Brain microvascular endothelial cell (primary cell): ENCODE results near the gene RANGAP1.
A peak's percentile ranks its signal among the peaks of the same experiment; 100 is the strongest.

ENCODE experiments used
- DNase-seq: peaks from one replicate; pipeline ENCODE4 v3.0.0-alpha.2; 2020
- H3K27ac ChIP-seq: fragments of 250-450 bp; sonication (Bioruptor Pico); 2 replicates; pipeline ENCODE4 v1.5.1; 2020; ENCODE audit warnings: mild to moderate bottlenecking, moderate library complexity
- H3K27me3 ChIP-seq: fragments of 250-450 bp; sonication (Bioruptor Pico); replicated peaks from 2 replicates; pipeline ENCODE4 v1.5.1; 2020; ENCODE audit warnings: mild to moderate bottlenecking
- H3K36me3 ChIP-seq: fragments of 250-450 bp; sonication (Bioruptor Pico); replicated peaks from 2 replicates; pipeline ENCODE4 v1.5.1; 2020; ENCODE audit warnings: mild to moderate bottlenecking
- H3K4me3 ChIP-seq: 2 replicates; pipeline ENCODE4 v1.5.1; 2011; ENCODE audit warnings: low read depth, mild to moderate bottlenecking, control low read depth, low read length, moderate library complexity
- CTCF ChIP-seq: IDR thresholded peaks from 2 replicates; pipeline ENCODE4 v1.5.1; 2011; ENCODE audit warnings: low read depth, mild to moderate bottlenecking, moderate library complexity, low read length, control low read depth, inconsistent platforms; ENCODE audit errors: missing control alignments
- in situ Hi-C: cut with HindIII; loops from 2 replicates; pipeline ENCODE4 v1.10.0; 2017; ENCODE audit warnings: low sequenced_read_pairs, low pct_ligation_motif_present

Gene RANGAP1

GRCh38 chr22:41238570-41239442, 47.2 kb downstream of the RANGAP1 start:
- Histone ChIP-seq H3K27ac (no peak overlapping the region), H3K4me3 (no peak overlapping the region), H3K36me3 (no peaks in the 10 kb centered on the region), H3K27me3 (no peaks in the 10 kb centered on the region)
- in situ Hi-C loops: no loop called here
- no peak for DNase-seq
- no peak for TF ChIP-seq CTCF

GRCh38 chr22:41237707-41238569, 48.0 kb downstream of the RANGAP1 start:
- Histone ChIP-seq H3K36me3 (no peaks in the 10 kb centered on the region), H3K4me3 (peak overlapping the region; percentile 35), H3K27me3 (no peaks in the 10 kb centered on the region), H3K27ac (no peak overlapping the region)
- TF ChIP-seq CTCF: no peak
- in situ Hi-C loops: no loop called here
- DNase-seq: no peak

- no peak for DNase-seq
- H3K36me3 ChIP-seq: no peaks in the 10 kb centered on the region
- in situ Hi-C loops: no loop called here
- H3K27ac ChIP-seq: no peak overlapping the region
- H3K4me3 ChIP-seq: peak overlapping the region; percentile 35
- H3K27me3 ChIP-seq: no peaks in the 10 kb centered on the region
- TF ChIP-seq CTCF: peak; percentile 34
Observed at GRCh38 chr22:41237036-41237706, 48.8 kb downstream of the RANGAP1 start.

GRCh38 chr22:41234815-41235695, 50.9 kb downstream of the RANGAP1 start:
- in situ Hi-C loops: no loop called here
- Histone ChIP-seq H3K4me3 (no peak overlapping the region), H3K27me3 (no peaks in the 10 kb centered on the region), H3K36me3 (peaks cover 3% of the 10 kb centered on the region), H3K27ac (no peak overlapping the region)
- no peak for TF ChIP-seq CTCF
- no peak for DNase-seq

- Histone ChIP-seq H3K27me3 (no peaks in the 10 kb centered on the region), H3K4me3 (no peak overlapping the region), H3K27ac (no peak overlapping the region), H3K36me3 (peaks cover 16% of the 10 kb centered on the region)
- DNase-seq: no peak
- in situ Hi-C loops: no loop called here
- no peak for TF ChIP-seq CTCF
Observed at GRCh38 chr22:41231369-41231768, 54.6 kb downstream of the RANGAP1 start.
